GM19023 (cell line): Measurements from ENCODE around the gene AFTPH.

Source experiments
- ATAC-seq: cut with Tn5 transposase; IDR thresholded peaks from one replicate; pipeline ENCODE4 v1.9.1; 2021; ENCODE audit warnings: mild to moderate bottlenecking, moderate library complexity; ENCODE audit not compliant: unreplicated experiment

Gene AFTPH

GRCh38 chr2:64523666-64524603 lies at the start of gene AFTPH:
AFTPH (plus strand) TSS chr2:64524328; CDS start chr2:64551475, 27,147 bp downstream.
- ATAC-seq = peak; percentile 89

GRCh38 chr2:64474636-64475035 lies 49.5 kb upstream of the AFTPH start:
- no peak for ATAC-seq

- no peak for ATAC-seq
These were observed 47.1 kb upstream of the AFTPH start for GRCh38 chr2:64477037-64477436.

- no peak for ATAC-seq
These were observed 46.1 kb upstream of the AFTPH start for GRCh38 chr2:64477979-64478378.

GRCh38 chr2:64478502-64479230 lies 45.5 kb upstream of the AFTPH start:
- no peak for ATAC-seq

GRCh38 chr2:64479259-64480117 lies 44.6 kb upstream of the AFTPH start:
- no peak for ATAC-seq

- ATAC-seq = no peak
These were observed 42.5 kb upstream of the AFTPH start for GRCh38 chr2:64481665-64482064.

- no peak for ATAC-seq
These were observed 41.9 kb upstream of the AFTPH start for GRCh38 chr2:64482243-64482642.

- no peak for ATAC-seq
These were observed 41.2 kb upstream of the AFTPH start for GRCh38 chr2:64482765-64483504.

GRCh38 chr2:64485331-64485730 lies 38.8 kb upstream of the AFTPH start:
- ATAC-seq = no peak

GRCh38 chr2:64485961-64486360 lies 38.2 kb upstream of the AFTPH start:
- ATAC-seq = no peak

- no peak for ATAC-seq
These were observed 36.7 kb upstream of the AFTPH start for GRCh38 chr2:64487256-64488049.

- ATAC-seq = no peak
These were observed 35.8 kb upstream of the AFTPH start for GRCh38 chr2:64488050-64488974.

- no peak for ATAC-seq
These were observed 34.9 kb upstream of the AFTPH start for GRCh38 chr2:64489081-64489751.

- no peak for ATAC-seq
These were observed 32.7 kb upstream of the AFTPH start for GRCh38 chr2:64491426-64491825.

- no peak for ATAC-seq
These were observed 31.9 kb upstream of the AFTPH start for GRCh38 chr2:64492272-64492671.

GRCh38 chr2:64492821-64493220 lies 31.3 kb upstream of the AFTPH start:
- no peak for ATAC-seq

- ATAC-seq = no peak
These were observed 30.3 kb upstream of the AFTPH start for GRCh38 chr2:64493788-64494187.
